ENCODE measurements around the gene KIF11. TPM values are rescaled to one million over a fixed set of nuclear protein-coding genes. Genes with fewer than 3 reads are reported as not detected.

The KIF11 gene
- total RNA-seq, 4 donors from 2014 or later: under 0.01 to 1.0 (median 0.56) TPM

DNA sequence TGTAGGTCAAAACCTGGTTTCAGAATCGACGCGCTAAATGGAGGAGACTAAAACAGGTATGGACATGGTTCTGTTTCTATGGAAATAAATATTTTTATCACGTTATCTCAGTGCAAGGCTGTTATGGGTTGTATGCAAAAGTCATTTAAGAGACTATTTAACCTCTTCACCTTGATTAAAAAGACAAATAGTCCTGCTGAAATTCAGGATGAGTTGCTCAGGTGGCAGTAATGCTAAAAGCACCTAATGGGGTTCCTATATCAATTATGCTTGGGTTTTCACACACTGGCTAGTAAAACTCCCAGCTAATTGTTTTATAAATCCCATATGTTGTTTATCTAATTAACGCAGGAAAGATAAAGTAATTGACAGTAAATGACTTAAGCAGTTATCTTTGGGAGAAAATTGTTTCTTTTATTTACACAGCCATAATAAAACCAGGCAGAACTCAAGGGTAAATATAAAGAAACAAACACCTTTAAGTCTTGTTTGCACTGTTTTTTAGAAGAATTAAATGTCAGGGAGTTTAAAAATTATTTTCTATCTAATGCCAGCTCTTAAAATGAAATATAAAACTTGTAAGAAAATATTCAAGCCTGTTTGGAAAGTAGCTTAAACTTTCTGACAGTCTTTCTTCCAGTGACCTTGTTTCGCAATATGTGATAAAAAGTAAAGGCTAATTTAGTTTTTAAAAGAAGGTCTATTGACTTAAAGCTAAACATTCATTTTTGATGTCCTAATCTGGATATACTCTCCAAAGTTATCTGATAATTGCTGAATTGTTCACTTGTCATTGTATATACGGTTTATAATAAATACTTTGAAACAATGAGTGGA lies 100.0 kb downstream of the KIF11 start:
- Histone ChIP-seq H3K27ac (no peak overlapping the region), H3K27me3 (peaks cover 0 to 96% of the 10 kb centered on the region in 2 donors), H3K9me3 (peaks cover 0 to 4% (median 0%) of the 10 kb centered on the region in 4 donors), H3K4me3 (peak overlapping the region in 2 of 4 donors; percentile 63 to 65), H3K36me3 (no peaks in the 10 kb centered on the region), H3K4me1 (peaks cover 0 to 31% (median 7%) of the 10 kb centered on the region in 4 donors)
- TF ChIP-seq POLR2A (IDR thresholded peaks at IDR 0.05): no peak
- 33 to 41% methylated on average over 7 of the region's 7 CpGs for WGBS, 2 donors
- no peak for DNase-seq (ENCODE audit: low spot score in 2 of 2)

DNA sequence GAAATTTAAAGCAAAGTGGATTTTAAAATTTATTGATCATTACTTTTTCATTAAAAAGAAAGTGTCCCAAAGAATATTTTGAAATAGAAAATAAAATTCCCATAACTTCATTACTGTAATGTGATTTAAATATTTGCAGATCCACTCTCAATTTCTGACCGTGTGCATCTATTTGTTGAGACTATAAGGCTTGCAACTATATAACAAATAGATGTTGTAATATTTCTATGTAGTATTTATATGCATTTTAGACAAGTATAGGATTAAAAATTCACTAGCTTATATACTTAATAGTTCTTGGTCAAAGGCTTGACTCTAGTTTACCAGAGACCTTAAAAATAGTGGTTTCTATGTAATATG lies 100.6 kb downstream of the KIF11 start:
- DNase-seq (ENCODE audit: low spot score in 2 of 2): no peak
- H3K27me3 ChIP-seq: peaks cover 0 to 96% of the 10 kb centered on the region in 2 donors
- H3K9me3 ChIP-seq: peaks cover 0 to 4% (median 0%) of the 10 kb centered on the region in 4 donors
- H3K4me1 ChIP-seq: peaks cover 0 to 31% (median 7%) of the 10 kb centered on the region in 4 donors
- TF ChIP-seq POLR2A (IDR thresholded peaks at IDR 0.05): no peak
- no peak for TF ChIP-seq EP300 (IDR thresholded peaks at IDR 0.05)
- TF ChIP-seq, protein P1, sequence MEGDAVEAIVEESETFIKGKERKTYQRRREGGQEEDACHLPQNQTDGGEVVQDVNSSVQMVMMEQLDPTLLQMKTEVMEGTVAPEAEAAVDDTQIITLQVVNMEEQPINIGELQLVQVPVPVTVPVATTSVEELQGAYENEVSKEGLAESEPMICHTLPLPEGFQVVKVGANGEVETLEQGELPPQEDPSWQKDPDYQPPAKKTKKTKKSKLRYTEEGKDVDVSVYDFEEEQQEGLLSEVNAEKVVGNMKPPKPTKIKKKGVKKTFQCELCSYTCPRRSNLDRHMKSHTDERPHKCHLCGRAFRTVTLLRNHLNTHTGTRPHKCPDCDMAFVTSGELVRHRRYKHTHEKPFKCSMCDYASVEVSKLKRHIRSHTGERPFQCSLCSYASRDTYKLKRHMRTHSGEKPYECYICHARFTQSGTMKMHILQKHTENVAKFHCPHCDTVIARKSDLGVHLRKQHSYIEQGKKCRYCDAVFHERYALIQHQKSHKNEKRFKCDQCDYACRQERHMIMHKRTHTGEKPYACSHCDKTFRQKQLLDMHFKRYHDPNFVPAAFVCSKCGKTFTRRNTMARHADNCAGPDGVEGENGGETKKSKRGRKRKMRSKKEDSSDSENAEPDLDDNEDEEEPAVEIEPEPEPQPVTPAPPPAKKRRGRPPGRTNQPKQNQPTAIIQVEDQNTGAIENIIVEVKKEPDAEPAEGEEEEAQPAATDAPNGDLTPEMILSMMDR (IDR thresholded peaks at IDR 0.05): no peak
- WGBS, 2 donors: 46 to 56% methylated on average over 1 of the region's 1 CpG
- H3K36me3 ChIP-seq: no peaks in the 10 kb centered on the region
- H3K27ac ChIP-seq: no peak overlapping the region
- no peak overlapping the region for H3K4me3 ChIP-seq

DNA sequence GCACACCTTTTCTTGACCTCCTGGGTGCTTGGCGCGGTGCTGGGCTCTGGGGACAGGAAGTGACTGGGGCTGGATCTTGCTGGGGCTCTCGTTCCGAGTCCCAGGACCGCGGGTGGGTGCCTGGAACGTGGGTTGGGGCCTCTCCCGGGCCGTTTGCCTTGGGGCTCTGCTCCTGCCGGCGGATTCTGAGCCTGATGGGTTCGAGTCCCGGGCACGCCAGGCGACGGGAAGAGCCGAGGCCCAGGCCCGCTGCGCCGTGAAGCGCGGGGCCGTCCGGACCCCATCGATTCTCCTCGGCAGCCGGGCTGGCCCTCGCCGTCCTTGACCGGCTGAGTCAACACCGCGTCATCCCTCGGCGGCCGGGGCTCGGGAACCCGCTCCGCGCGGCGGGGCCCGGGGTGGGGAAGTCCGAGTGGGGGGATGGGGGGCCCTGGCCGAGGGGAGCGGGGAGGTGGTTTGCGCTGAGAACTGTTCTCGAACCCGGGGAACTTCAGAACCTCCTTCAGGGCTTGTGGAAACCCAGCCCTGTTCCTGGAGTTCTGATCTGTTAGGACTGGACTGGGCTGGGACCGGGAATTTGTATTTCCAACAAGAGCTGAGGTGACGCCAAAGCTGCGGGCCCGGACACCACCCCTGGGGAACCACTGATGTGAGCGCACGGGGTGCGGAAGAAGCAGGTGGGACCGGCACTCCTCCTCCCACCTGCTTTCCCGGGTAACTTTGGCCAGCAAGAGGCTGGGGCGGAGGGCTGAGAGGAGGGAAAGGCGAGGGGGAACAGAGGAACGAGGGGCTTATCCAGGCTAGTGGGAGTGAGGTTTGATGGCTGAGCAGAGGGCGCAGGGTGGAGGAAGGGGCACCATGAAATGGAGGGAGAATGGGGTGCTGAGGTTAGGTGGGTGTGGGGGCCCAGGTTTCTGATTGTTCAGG lies 103.0 kb downstream of the KIF11 start:
- TF ChIP-seq, protein P1 (IDR thresholded peaks at IDR 0.05): no peak
- TF ChIP-seq POLR2A (IDR thresholded peaks at IDR 0.05) (no peak), EP300 (IDR thresholded peaks at IDR 0.05) (no peak)
- Histone ChIP-seq H3K27me3 (peaks cover 0 to 96% of the 10 kb centered on the region in 2 donors), H3K36me3 (no peaks in the 10 kb centered on the region), H3K27ac (no peak overlapping the region), H3K4me1 (peaks cover 0 to 23% (median 4%) of the 10 kb centered on the region in 4 donors), H3K4me3 (no peak overlapping the region), H3K9me3 (peaks cover 0 to 4% (median 0%) of the 10 kb centered on the region in 4 donors)
- no peak for DNase-seq (ENCODE audit: low spot score in 2 of 2)
- WGBS, 2 donors: 35 to 47% methylated on average over 54 to 61 of the region's 61 CpGs

DNA sequence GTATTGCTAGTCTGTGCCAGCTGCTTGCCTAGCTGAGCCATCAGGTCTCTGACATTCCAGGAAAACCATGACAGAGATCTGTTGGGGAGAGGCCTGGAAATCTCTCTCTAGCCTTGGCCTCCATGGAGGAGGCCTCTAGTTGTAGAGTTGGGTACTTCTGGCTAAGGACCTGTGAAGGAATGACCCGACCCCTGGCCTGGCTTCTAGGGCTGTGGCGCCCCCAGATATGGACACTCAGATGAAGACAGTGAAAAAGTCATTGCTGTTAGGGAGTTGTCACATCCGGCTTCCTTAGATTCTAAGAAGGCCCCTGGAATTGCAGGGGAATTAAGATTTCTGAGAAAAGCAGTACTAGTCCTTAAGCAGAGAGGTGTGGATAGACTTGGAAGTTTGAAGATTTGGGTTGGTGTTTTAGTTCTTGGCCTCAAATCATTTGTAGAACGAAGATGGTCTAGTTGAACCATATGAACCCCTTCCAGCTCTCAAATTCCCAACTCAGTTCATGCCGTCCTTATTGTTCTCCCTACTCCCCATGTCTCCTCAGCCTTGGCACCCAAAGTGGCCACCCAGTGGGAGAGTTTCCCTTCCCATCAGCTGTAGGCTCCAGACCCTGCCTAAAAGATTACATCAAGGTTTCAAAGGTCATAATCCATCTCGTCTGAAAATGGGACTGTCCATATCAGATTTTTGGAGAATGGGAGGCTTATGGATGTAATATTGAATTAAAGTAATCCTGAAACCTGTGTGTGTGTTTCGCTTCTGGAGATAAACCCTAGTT lies 103.9 kb downstream of the KIF11 start:
- no peak for TF ChIP-seq POLR2A (IDR thresholded peaks at IDR 0.05)
- no peak for TF ChIP-seq EP300 (IDR thresholded peaks at IDR 0.05)
- TF ChIP-seq, protein P1 (IDR thresholded peaks at IDR 0.05): no peak
- Histone ChIP-seq H3K27ac (no peak overlapping the region), H3K4me1 (peaks cover 0 to 23% (median 4%) of the 10 kb centered on the region in 4 donors), H3K4me3 (no peak overlapping the region), H3K27me3 (peaks cover 0 to 92% of the 10 kb centered on the region in 2 donors), H3K9me3 (no peaks in the 10 kb centered on the region), H3K36me3 (no peaks in the 10 kb centered on the region)
- WGBS, 2 donors: 83 to 84% methylated on average over 7 of the region's 7 CpGs
- no peak for DNase-seq (ENCODE audit: low spot score in 2 of 2)

All from tibial nerve (tissue), 4 donors.